ENCODE measurements around the gene AKR7A3. TPM values are rescaled to one million over a fixed set of nuclear protein-coding genes. Genes with fewer than 3 reads are reported as not detected.
A peak's percentile ranks its signal among the peaks of the same experiment; 100 is the strongest.

The AKR7A3 gene
- total and polyA plus RNA-seq, 10 of the 15 experiments (the other 5 are each of a cell fraction or from before 2014, with no cell fraction given): 0.10 to 1.1 (median 0.25) TPM; not detected in 2

DNA sequence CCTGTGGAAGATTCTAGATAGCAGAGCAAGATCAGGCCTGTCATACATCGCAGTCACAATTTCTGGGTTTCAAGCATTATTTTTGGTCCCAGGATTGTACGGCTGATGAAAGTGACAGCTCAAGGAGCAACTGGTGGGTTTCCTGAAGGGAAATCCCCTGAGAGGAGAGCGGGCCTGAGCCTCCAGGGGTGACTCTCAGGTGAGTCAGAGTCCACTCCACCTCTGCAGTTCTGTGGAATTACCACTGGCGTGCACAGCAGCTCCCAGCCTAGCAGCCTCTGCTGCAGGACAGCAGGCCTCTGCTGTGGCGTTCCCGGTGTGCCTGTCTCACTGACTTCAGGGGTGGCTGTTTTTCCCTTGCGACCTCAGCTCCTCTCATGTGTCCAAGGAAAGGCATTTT lies 48.0 kb upstream of the AKR7A3 start:
- Histone ChIP-seq H3K79me2 (ENCODE audit: control insufficient read depth, insufficient read depth, low read length) (no peaks in the 10 kb centered on the region), H3K9me3 (replicated peaks; ENCODE audit: control insufficient read depth, insufficient read depth, low read length) (no peaks in the 10 kb centered on the region), H3K4me1 (ENCODE audit: control insufficient read depth, insufficient read depth, low read length) (0 out of 2 replicates have a peak, but pooled peaks cover 3% of the 10 kb centered on the region), H3K27ac (ENCODE audit: control insufficient read depth, insufficient read depth) (no peak overlapping the region), H3K9ac (ENCODE audit: control insufficient read depth, insufficient read depth, low read length) (no peak overlapping the region), H3K4me3 (no peak overlapping the region), H3K27me3 (replicated peaks in 1 of 2; ENCODE audit: control insufficient read depth in 2 of 2, insufficient read depth in 2 of 2, low read length in 1 of 2) (no peaks in the 10 kb centered on the region), H4K20me1 (ENCODE audit: control insufficient read depth, insufficient read depth) (no peaks in the 10 kb centered on the region), H2AFZ (ENCODE audit: control insufficient read depth, low read depth, low read length) (no peak overlapping the region), H3K36me3 (ENCODE audit: control insufficient read depth in 2 of 2, insufficient read depth in 2 of 2, low read length in 1 of 2) (peaks cover 3 to 15% of the 10 kb centered on the region in 2 experiments; a peak in 3 of 4 replicates), H3K4me2 (ENCODE audit: control insufficient read depth, insufficient read depth) (no peak overlapping the region)
- BruUV-seq (replicated peaks): no TSS peak
- in situ Hi-C loops (cut with MboI) (no loop called here), intact Hi-C loops (cut with micrococcal nuclease; ENCODE audit: unreplicated experiment) (no loop called here)
- TF ChIP-seq RAD21 (IDR thresholded peaks at IDR 0.05; ENCODE audit: insufficient read depth, low read depth, low read length): no peak
- TF ChIP-seq POLR2A (IDR thresholded peaks at IDR 0.05; ENCODE audit: low read depth, low read length): 0 out of 2 replicates have a peak, but pooled peaks have one; percentile 9
- ChIA-PET RAD21 (ENCODE audit: unreplicated experiment) (no interaction called here), SMC1A (ENCODE audit: uncharacterized antibody, unreplicated experiment) (no interaction called here), CTCF (no interaction called here), POLR2A (interaction anchor here (0.5 kb wide), 1 partner anchor 17 kb away, joined by 5 read pairs; no protein-coding TSS in a partner anchor)
- ATAC-seq: no peak
- DNase-seq (ENCODE audit: low read depth, low spot score): no peak
- no peak for FAIRE-seq
- 53% methylated on average over 7 of the region's 7 CpGs for WGBS (ENCODE audit: insufficient coverage, insufficient replicate concordance, low lambda C conversion rate, missing lambda C conversion rate)

GRCh38 chr1:19333587-19334354 lies 45.2 kb upstream of the AKR7A3 start:
- TF ChIP-seq WRNIP1 (IDR thresholded peaks at IDR 0.05; ENCODE audit: borderline replicate concordance, low read depth, low read length) (no peak), ATF7 (IDR thresholded peaks at IDR 0.05; ENCODE audit: low read depth) (no peak), CTCF (IDR thresholded peaks at IDR 0.05 in 2 of 3, conservative IDR thresholded peaks at IDR 0.05 in 1 of 3; ENCODE audit: control insufficient read depth in 2 of 3, extremely low read depth in 1 of 3, insufficient read depth in 1 of 3, low read depth in 3 of 3, low read length in 3 of 3) (no peak), ZNF622 (IDR thresholded peaks at IDR 0.05) (no peak), POLR2A (IDR thresholded peaks at IDR 0.05; ENCODE audit: low read depth, low read length) (peak; percentile 37; the same call in 1 of the 2 replicates)
- TF ChIP-seq, protein P1, sequence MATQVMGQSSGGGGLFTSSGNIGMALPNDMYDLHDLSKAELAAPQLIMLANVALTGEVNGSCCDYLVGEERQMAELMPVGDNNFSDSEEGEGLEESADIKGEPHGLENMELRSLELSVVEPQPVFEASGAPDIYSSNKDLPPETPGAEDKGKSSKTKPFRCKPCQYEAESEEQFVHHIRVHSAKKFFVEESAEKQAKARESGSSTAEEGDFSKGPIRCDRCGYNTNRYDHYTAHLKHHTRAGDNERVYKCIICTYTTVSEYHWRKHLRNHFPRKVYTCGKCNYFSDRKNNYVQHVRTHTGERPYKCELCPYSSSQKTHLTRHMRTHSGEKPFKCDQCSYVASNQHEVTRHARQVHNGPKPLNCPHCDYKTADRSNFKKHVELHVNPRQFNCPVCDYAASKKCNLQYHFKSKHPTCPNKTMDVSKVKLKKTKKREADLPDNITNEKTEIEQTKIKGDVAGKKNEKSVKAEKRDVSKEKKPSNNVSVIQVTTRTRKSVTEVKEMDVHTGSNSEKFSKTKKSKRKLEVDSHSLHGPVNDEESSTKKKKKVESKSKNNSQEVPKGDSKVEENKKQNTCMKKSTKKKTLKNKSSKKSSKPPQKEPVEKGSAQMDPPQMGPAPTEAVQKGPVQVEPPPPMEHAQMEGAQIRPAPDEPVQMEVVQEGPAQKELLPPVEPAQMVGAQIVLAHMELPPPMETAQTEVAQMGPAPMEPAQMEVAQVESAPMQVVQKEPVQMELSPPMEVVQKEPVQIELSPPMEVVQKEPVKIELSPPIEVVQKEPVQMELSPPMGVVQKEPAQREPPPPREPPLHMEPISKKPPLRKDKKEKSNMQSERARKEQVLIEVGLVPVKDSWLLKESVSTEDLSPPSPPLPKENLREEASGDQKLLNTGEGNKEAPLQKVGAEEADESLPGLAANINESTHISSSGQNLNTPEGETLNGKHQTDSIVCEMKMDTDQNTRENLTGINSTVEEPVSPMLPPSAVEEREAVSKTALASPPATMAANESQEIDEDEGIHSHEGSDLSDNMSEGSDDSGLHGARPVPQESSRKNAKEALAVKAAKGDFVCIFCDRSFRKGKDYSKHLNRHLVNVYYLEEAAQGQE (IDR thresholded peaks at IDR 0.05; ENCODE audit: low read depth, low read length): no peak
- CTCF ChIA-PET: no interaction called here
- Histone ChIP-seq H4K20me1 (ENCODE audit: control insufficient read depth, insufficient read depth) (no peaks in the 10 kb centered on the region), H3K4me2 (ENCODE audit: control insufficient read depth, insufficient read depth) (no peak overlapping the region), H3K9me3 (replicated peaks; ENCODE audit: control insufficient read depth, insufficient read depth, low read length) (no peaks in the 10 kb centered on the region), H3K79me2 (ENCODE audit: control insufficient read depth, insufficient read depth, low read length) (no peaks in the 10 kb centered on the region), H3K4me1 (ENCODE audit: control insufficient read depth, insufficient read depth, low read length) (0 out of 2 replicates have a peak, but pooled peaks cover 3% of the 10 kb centered on the region), H3K27me3 (replicated peaks in 1 of 2; ENCODE audit: control insufficient read depth in 2 of 2, insufficient read depth in 2 of 2, low read length in 1 of 2) (no peaks in the 10 kb centered on the region), H3K36me3 (ENCODE audit: control insufficient read depth in 2 of 2, insufficient read depth in 2 of 2, low read length in 1 of 2) (no peaks in the 10 kb centered on the region; a peak in 3 of 4 replicates), H3K4me3 (no peak overlapping the region), H3K27ac (ENCODE audit: control insufficient read depth, insufficient read depth) (no peak overlapping the region), H3K9ac (ENCODE audit: control insufficient read depth, insufficient read depth, low read length) (no peak overlapping the region), H2AFZ (ENCODE audit: control insufficient read depth, low read depth, low read length) (no peak overlapping the region)
- RAD21 ChIA-PET (ENCODE audit: unreplicated experiment): no interaction called here
- DNase-seq (ENCODE audit: low read depth, low spot score): no peak
- POLR2A ChIA-PET: interaction anchor here (1.1 kb wide), 1 partner anchor 136 kb away, joined by 3 read pairs; no protein-coding TSS in a partner anchor
- ATAC-seq: no peak
- WGBS (ENCODE audit: insufficient coverage, insufficient replicate concordance, low lambda C conversion rate, missing lambda C conversion rate): 89% methylated on average over 9 of the region's 9 CpGs
- no TSS peak for BruUV-seq (replicated peaks)
- SMC1A ChIA-PET (ENCODE audit: uncharacterized antibody, unreplicated experiment): no interaction called here
- intact Hi-C loops (cut with micrococcal nuclease; ENCODE audit: unreplicated experiment): no loop called here
- no peak for FAIRE-seq
- in situ Hi-C loops (cut with MboI): no loop called here

Measured in GM12878 (cell line).